HG02798 (cell line): ENCODE data around the gene RANBP17.

Source experiments
- ATAC-seq: cut with Tn5 transposase; IDR thresholded peaks from one replicate; pipeline ENCODE4 v1.9.1; 2021; ENCODE audit warnings: mild to moderate bottlenecking; ENCODE audit not compliant: unreplicated experiment, poor library complexity

The RANBP17 gene

DNA sequence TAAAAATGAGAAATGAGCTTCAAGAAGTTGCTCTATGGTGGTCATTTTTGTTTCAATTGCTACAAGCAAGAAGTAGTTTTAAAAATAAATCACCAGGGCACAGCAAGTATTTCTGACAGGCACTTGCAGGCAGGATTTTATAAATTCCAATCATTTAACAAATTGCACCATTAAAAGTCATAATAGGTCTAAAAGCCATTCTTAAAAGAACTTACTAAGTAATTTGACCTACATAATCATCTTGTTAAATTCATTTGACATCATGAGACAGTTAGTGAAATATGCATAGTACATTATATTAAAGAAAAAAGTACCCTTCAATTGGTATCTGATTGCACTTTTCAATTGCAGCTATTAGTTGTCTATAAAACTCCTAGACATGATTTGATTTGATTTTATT, 478.2 kb downstream of the RANBP17 start:
- no peak for ATAC-seq

DNA sequence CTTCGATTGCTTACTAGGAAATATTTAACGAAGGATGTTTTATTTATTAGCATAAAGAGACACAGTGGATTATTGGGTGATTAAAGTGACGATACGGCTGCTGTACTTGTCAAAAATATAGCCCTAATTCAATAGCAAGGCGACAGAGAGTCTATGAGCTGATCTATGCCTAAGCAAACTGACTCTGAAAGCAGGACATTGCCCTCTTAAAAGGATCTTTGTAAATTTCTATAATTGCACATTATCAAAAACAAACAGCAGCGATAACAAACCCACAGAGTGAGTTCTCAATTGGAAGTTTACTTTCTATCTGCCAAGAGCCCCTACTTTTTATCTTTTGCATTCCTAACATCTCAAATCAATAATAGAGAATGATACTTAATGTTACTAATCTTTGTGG, 478.7 kb downstream of the RANBP17 start:
- no peak for ATAC-seq

DNA sequence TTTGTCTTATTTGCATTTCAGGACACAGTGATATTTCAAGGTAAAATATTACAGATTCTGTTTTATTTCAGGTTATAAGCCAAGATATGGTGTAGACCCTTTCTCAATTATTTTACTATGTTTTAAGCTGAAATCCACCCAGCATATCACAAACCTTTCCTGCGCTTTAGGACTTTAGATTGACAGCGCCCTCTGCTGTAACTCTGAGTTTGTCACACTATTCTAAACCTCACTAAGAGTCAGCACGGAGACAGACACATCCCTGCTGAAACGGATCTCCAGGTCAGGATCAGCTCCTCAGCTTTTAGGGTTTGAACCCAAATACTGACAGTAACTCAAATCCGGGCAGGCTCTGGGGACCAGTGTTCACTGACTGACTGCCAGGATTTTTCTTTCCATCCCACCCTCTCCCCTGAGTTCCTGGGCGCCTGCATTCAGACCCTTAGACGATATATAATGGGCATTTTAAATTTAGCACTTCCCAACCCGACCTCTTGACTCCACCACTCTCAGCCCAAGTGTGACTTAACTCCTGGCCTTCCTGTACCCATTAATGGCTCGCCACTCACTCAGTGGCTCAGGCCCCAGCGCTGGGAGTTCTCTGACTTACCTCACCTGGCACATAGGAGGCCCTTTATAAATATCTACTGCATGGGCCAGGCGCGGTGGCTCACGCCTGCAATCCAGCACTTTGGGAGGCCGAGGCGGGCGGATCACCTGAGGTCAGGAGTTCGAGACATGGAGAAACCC, 480.7 kb downstream of the RANBP17 start:
- peak; percentile 63 for ATAC-seq

DNA sequence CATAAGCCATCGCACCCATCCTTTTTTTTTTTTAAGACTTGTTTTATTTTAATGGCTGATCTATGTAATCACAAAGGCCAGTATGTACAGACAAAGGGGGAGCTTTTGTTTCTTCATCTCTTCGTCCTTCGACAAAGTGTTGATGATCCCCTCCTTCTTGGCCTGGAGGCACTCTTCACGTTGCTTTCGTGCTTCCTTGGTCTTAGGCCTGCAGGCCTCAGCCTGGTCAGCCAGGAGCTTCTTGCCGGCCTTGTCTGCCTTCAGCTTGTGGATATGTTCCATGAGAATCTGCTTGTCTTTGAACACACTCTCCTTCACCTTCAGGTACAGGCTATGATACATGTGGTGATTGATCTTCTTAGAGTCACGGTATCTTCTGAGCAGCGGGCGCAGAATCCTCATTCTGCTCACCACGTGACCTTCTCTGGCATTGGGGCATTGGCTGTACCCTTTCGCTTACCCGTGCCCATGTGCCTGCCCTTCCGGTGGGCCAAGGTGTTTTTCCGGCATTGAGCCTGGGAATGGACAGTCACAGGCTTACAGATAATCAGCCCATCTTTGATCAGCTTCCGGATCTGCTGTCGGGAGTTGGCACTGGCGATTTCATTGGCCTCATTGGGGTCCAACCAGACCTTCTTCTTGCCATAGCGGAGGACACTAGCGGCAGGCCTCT, 483.3 kb downstream of the RANBP17 start:
- ATAC-seq, result no peak
